Suprapubic skin (tissue), 4 donors: ENCODE results near the gene MVB12A.

Experiments
- CTCF ChIP-seq, 2 donors: fragments of 200-600 bp in 1 of 2; fragments of 450-650 bp in 1 of 2; sonication (generic) in 1 of 2; IDR thresholded peaks; one replicate each; pipeline ENCODE4 v1.5.1; 2016 to 2019; ENCODE audit warnings: antibody characterized with exemption in 2 of 2, mild to moderate bottlenecking in 1 of 2, moderate library complexity in 1 of 2
- EP300 ChIP-seq: sonication (generic); formaldehyde crosslinking; IDR thresholded peaks from one replicate; pipeline ENCODE4 v1.6.1; 2017; ENCODE audit warnings: antibody characterized with exemption
- POLR2A ChIP-seq, 2 donors: fragments of 450-650 bp; IDR thresholded peaks; one replicate each; pipeline ENCODE4 v1.6.1; 2017; ENCODE audit warnings: antibody characterized with exemption in 2 of 2, mild to moderate bottlenecking in 2 of 2, moderate library complexity in 2 of 2
- POLR2AphosphoS5 ChIP-seq, 3 donors: sonication (generic); formaldehyde crosslinking; IDR thresholded peaks; one replicate each; pipeline ENCODE4 v1.6.1; 2017; ENCODE audit warnings: antibody characterized with exemption in 3 of 3

GRCh38 chr19:17423429-17424208 lies 3.8 kb downstream of the MVB12A start:
- TF ChIP-seq POLR2A (IDR thresholded peaks at IDR 0.05) (no peak), EP300 (no peak), CTCF (IDR thresholded peaks at IDR 0.05) (no peak), POLR2AphosphoS5 (IDR thresholded peaks at IDR 0.05) (no peak)
